Mucosa of descending colon (tissue), 3 donors: ENCODE measurements around the gene MGAT3. TPM values are rescaled to one million over a fixed set of nuclear protein-coding genes. Genes with fewer than 3 reads are reported as not detected.

Experiments used
- ATAC-seq: fragments of 200-7000 bp; cut with Tn5 transposase; one replicate; pipeline ENCODE4 v1.9.1; 2020; ENCODE audit warnings: mild to moderate bottlenecking, moderate library complexity
- DNase-seq, 3 donors: peaks; one replicate each; pipeline ENCODE4 v3.0.0-alpha.2; 2020
- H3K36me3 ChIP-seq: fragments of 200-600 bp; one replicate; pipeline ENCODE4 v1.8.0; 2021; ENCODE audit warnings: low read depth, mild to moderate bottlenecking
- H3K4me1 ChIP-seq: fragments of 200-600 bp; one replicate; pipeline ENCODE4 v1.8.0; 2021; ENCODE audit warnings: low read depth, mild to moderate bottlenecking
- H3K4me3 ChIP-seq: fragments of 200-600 bp; one replicate; pipeline ENCODE4 v1.8.0; 2021; ENCODE audit warnings: mild to moderate bottlenecking
- H3K9me3 ChIP-seq: fragments of 200-600 bp; one replicate; pipeline ENCODE4 v1.8.0; 2021; ENCODE audit warnings: mild to moderate bottlenecking
- CTCF ChIP-seq: fragments of 200-600 bp; IDR thresholded peaks from one replicate; pipeline ENCODE4 v1.8.0; 2022; ENCODE audit warnings: antibody characterized with exemption, mild to moderate bottlenecking
- intact Hi-C, 2 donors: fragments of 100-400 bp; cut with DNase I in 1 of 2; cut with micrococcal nuclease in 1 of 2; formaldehyde crosslinking; loops; one replicate each; pipeline versions ENCODE4 v1.11.0 to v1.11.1; 2022; cut with DNase I, micrococcal nuclease
- total RNA-seq, 3 donors: library from RNA; stranded (reverse); fragmentation: NEBNext Ultra II Directional in 2 of 3; extraction: Animal tissue kit (Norgen Biotek cat#: 25700) in 2 of 3; gene quantifications; one replicate each; pipeline versions ENCODE4 v1.2.1 to v1.2.4, GENCODE V29; 2021 to 2023
- donor health status: DM: no; HTN: no; CAD: no; lungs with moderate emphysema.
- donor health status: DM: no; HTN: no; CAD: no.
- donor health status: DM: no; HTN: yes; CAD: no.

The MGAT3 gene
- total RNA-seq, 3 donors from 2014 or later, result 5.1 to 8.5 (median 6.5) TPM

GRCh38 chr22:39493759-39494158 lies 36.9 kb downstream of the MGAT3 start:
- H3K9me3 ChIP-seq, result no peaks in the 10 kb centered on the region
- H3K36me3 ChIP-seq, result no peaks in the 10 kb centered on the region
- no peak overlapping the region for H3K4me3 ChIP-seq
- no peaks in the 10 kb centered on the region for H3K4me1 ChIP-seq
- no peak for ATAC-seq
- no peak for TF ChIP-seq CTCF
- DNase-seq, result peak in 1 of 3 donors; percentile 7
- intact Hi-C loops, result no loop called here

- intact Hi-C loops, result no loop called here
- no peaks in the 10 kb centered on the region for H3K9me3 ChIP-seq
- H3K4me1 ChIP-seq, result no peaks in the 10 kb centered on the region
- no peaks in the 10 kb centered on the region for H3K36me3 ChIP-seq
- DNase-seq (peak in 1 of 3 donors; percentile 36), ATAC-seq (no peak)
- no peak for TF ChIP-seq CTCF
- no peak overlapping the region for H3K4me3 ChIP-seq
Observed at GRCh38 chr22:39494471-39495120, 37.8 kb downstream of the MGAT3 start.

- Histone ChIP-seq H3K36me3 (no peaks in the 10 kb centered on the region), H3K4me3 (no peak overlapping the region), H3K4me1 (peaks cover 1% of the 10 kb centered on the region), H3K9me3 (no peaks in the 10 kb centered on the region)
- ATAC-seq, result peak; percentile 91
- TF ChIP-seq CTCF, result peak; percentile 74
- intact Hi-C loops, result no loop called here
- DNase-seq, result peak; percentile 77 to 82 (median 78)
Observed at GRCh38 chr22:39496131-39496838, 39.5 kb downstream of the MGAT3 start.

GRCh38 chr22:39497429-39497828 lies 40.6 kb downstream of the MGAT3 start:
- no peak for DNase-seq
- ATAC-seq, result no peak
- H3K36me3 ChIP-seq, result peaks cover 3% of the 10 kb centered on the region
- no peaks in the 10 kb centered on the region for H3K9me3 ChIP-seq
- peaks cover 8% of the 10 kb centered on the region for H3K4me1 ChIP-seq
- H3K4me3 ChIP-seq, result no peak overlapping the region
- TF ChIP-seq CTCF, result no peak
- intact Hi-C loops, result no loop called here

- no peak for TF ChIP-seq CTCF
- H3K36me3 ChIP-seq, result peaks cover 3% of the 10 kb centered on the region
- H3K9me3 ChIP-seq, result no peaks in the 10 kb centered on the region
- no peak overlapping the region for H3K4me3 ChIP-seq
- peak; percentile 42 to 49 (median 48) for DNase-seq
- ATAC-seq, result no peak
- intact Hi-C loops, result no loop called here
- H3K4me1 ChIP-seq, result peaks cover 14% of the 10 kb centered on the region
Observed at GRCh38 chr22:39498368-39498767, 41.6 kb downstream of the MGAT3 start.
